Activated CD8-positive, alpha-beta memory T cell treated with anti-CD3 and anti-CD28 coated beads, Interleukin-2, amount 50 U/mL, for 1 hour (primary cell): Measurements from ENCODE around the gene DMTF1.

Experiments
- DNase-seq: peaks from one replicate; pipeline ENCODE4 v3.0.0-alpha.2; 2020; ENCODE audit errors: extremely low read depth

Gene DMTF1

DNA sequence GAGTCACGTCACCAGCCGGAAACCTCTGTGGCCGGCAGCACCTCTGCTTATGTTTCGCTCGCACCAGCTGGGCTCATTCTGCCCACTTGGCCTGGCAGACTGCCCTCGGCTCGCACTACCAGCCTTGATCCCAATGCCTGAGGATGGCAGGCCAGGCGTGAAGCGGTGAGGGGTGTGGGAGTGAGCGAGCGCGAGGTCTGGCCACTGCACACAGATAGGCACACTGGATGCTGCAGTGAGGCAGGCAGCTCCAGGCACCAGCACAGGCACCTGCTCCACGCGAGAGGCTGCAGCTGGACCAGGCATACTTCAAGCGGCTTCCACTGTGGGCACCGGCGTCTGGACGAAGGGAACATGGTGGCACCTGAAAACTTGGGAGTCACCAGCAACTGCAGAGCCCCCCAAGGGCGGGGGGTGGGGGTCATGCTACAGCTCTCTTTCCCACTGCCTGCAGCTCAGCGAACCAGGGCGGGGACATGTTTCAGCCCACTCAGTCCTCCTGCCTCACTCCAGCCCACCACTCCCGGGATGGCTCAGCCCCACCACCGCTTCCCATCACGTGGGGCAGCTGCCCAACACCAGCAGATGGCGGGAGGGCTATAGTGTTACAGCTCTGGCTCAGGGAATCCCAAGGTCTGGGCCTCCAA, 5.4 kb upstream of the DMTF1 start:
- no peak for DNase-seq

DNA sequence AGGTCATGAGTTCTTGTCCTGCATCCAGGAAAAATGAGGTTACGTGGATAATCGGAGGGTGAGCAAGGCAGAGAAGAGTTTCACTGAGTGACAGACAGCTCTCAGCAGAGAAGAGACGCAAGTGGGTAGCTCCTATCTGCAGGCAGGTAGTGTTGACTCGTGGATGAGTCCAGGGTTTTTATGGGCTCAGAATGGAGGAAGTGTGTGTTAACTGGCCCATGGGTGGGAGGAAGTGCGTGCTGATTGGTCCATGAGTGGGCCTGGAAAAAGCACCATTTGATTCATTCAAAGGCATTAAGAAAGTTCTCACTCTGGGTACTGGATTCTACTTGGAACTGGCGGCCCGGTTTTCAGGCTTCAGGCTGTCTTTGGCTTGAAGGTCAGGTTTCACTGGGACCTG, 4.8 kb upstream of the DMTF1 start:
- DNase-seq = no peak

DNA sequence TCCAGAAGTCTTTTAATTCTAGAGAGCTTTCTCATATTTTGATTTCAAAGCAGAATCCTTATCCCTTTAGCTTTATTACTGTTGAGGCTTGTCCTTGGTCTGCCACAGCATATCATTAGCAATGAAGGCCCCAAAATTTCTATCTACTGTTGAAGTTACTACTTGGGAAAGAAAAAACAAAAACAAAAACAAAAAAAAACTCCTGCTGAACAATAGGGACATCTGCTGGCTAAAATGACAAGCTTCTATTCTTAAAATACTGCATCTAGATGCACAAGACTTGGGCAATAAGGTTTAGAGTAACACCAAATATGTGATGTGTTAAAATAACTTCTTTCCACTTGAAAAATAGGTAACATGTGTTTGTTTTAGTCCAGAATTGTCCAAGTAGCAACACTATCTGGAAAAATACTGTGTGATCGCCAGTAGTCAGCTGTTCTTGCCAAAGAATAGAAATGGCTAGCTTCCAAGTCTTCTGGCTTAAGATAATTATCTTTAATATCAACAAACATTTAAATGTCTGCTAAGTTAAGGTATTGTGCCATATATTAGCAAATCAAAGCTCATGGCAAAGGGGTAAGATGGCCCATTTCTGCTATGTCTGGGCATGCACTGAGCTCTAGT, 3.8 kb upstream of the DMTF1 start:
- no peak for DNase-seq

DNA sequence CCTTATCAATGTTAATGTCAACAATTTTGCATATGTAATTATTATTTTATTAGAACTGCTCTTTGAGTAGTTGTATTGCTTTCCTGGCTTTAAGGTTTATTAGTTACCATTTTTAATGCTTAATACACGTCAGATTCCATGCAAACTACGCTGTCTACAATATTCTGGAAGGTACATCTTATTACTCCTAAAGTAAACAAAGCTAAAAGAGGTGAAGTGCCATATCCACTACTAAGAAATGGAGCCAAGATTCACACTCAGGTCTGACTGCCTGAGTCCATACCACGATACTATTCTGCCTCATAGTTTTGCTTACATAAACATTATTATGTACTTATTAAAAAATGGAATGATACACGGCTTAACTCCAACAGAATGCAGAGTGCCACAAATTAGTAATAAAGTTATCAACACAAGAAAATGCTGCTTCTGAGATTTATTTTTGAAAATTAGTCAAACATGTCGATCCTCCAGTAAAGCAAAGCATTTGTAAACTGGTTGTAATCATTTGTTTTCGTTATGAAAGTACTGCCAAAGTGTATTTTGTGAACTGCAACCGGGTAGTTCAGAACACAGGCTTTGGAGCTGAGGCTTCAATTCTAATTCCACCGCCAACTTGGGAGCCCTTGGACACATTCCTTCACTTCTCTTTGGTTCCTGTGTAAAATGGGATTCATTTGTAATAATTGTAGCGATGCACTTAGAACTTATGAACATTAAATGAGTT, 1.1 kb upstream of the DMTF1 start:
- DNase-seq = no peak

DNA sequence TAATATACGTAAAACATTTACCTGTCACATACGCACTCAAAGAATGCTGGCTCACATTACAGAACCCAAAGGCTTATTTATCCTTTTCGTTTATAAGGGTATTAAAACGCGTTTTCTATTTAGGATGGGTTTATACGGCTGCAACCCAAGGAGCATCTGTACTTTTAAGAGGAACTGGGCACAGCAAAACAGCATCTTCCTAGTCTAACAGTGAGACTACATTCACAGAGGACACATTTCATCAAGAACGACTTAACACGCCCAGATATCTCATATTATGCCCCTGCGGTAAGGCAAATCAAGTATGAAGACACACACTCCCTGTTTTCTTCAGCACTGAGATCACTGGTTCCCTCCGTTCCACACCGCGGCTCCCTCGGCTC, 533 bp upstream of the DMTF1 start:
- no peak for DNase-seq

DNA sequence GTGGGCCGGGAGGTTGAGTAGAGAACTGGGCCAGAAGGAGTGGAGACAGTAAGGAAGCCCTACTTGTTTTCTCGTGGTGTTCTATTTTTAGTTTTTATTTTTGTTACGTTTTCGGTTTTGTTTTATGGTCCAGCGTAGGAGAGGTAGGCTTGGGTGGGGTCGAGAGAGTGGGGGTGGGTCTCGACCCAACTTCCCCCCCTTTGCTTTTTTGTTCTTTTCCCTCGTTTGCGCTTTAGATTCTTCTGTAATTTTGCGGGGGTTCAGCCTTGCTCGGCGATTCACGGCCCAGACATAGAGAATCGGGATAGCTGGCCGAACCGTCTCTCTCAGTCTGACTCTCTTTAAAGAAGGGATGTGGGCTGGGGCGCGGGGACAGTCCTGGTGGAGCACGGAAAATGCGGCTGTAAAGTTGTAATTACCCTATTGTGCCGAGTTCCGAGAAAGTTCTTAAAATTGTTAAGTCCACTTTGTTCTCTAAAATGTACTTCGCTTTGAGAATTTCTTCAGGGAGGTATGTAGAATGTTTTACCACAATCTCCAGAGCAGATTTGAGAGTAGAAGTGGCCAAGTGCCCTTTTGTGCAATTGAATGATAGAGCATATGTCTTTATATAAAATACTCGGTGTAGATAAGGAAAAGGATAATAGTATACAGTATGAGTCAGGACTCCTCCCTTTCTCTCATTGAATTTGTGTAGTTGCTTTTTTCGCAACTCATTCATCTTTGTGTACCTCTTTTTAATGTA, 816 bp downstream of the DMTF1 start:
- DNase-seq = peak; percentile 9

DNA sequence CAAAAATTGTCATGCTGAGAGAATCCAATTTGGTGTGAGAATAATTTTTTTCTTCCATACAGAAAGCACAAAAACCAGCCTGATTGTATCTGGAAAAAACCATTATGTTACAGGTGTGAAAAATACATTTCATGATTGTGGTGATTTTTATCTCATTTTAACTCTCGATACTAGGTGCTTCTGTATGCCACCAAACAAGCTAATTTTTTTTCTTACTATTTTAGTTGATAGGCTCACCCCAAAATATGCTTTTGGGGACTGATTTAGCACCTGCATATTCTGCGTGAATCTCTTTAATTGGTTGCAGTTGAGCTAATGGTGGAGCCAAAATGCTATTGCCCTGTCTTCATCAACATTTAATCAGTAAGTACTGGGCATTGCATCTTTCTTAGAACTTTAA, 1.9 kb downstream of the DMTF1 start:
- DNase-seq = no peak

DNA sequence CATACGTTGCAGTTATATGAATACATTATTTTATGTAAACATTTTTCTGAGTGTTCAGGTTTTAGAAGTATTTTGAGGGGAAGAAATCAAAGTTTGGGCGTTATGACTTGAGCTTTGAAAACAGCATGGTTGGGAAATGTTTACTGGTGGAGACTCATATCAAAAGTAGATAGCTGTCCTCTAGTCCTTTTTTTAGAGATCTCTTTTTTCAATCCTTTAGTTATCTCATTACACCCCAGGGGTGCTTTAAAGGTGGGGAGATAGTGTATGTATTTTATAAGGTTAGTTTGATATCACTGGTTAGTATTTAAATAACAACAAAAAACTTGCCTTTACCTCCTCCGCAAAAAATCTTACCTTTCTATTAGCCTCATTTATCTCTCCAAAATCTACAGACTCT, 2.3 kb downstream of the DMTF1 start:
- DNase-seq = no peak

DNA sequence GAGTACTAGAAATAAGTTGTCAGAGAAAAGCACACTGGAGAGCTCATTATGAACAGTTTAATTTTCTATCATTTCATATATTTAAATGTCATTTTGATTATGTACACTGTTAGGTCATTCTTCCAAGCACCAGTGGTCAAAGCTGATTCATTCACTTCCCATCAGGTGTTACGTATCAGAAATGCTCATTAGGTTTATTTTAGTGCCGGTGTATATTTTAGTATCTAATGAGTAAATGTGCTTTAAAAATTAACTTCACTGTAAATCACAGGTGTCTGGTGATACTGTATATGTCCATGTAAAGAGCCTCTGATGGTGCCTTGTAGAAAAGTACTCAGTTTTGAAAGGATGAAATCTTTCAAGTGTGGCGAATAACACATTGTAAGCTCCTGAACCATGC, 3.5 kb downstream of the DMTF1 start:
- no peak for DNase-seq

DNA sequence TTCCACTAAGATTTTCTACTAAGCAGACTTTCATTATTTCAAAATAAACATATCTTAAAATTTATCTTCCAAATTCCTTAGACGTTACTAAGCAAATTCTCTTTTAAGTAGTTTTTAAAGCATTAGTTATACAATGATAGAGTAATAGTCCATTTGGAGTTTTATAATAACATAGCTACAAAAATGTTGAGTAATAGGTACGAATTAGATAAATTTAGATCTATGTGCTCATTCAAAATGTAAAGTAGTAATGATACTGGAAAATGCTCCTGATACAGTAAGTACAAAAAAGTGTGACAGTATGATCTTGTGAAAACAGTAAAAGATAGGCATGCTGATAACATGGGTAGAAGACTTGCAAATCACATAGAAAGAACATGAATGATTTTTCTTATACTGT, 4.5 kb downstream of the DMTF1 start:
- no peak for DNase-seq

DNA sequence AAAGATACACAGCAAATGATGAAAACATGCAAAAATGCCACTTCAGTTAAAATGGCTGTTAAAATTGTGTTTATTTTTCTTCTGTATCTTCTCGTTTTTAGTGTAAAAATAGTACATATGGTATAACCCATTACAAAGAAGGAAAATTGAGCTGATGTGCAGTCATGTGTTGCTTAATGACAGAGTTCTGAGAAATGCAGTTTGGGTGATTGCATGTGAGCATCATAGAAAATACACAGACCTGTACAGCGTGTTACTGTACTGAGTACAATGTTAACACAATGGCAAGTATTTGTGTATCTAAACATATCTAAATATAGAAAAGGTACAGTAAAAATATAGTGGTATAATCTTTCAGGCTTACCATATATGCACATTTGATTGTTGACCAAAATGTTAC, 7.3 kb downstream of the DMTF1 start:
- no peak for DNase-seq

DNA sequence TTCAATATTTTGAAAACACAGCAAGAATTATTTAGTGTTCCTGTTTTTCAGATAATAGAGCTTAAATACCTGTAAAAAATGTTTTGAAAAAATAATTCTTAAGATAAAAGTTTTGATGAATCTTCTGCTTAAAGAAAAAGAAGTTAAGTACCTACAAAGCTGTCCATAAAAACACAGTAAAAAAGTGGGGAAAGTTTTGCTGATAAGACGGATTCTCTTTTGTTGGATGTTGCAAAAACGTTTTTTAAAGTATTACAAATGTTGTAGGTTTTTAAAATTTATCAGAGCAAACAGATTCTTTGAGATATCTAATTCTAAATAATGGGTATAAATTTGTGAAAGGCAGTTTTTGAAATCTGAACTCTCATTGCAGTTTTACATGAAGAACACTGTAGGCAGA, 12.2 kb downstream of the DMTF1 start:
- no peak for DNase-seq

DNA sequence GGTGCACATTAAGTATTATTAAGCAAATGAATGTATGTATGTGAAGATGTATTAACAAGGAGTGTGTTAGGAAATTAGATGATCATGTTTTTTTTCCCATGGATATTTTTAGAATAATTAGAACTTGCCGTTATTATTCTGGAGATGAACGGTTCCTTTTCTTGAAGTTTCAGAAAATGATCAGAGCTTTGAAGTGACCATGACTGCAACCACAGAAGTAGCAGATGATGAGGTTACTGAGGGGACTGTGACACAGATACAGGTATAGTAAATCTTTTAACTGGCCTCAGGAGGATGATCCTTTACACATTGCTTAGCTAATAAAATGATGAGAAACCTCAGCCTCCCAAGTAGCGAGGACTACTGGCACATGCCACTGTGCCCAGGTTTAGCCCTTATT, 18.6 kb downstream of the DMTF1 start:
- DNase-seq = no peak

DNA sequence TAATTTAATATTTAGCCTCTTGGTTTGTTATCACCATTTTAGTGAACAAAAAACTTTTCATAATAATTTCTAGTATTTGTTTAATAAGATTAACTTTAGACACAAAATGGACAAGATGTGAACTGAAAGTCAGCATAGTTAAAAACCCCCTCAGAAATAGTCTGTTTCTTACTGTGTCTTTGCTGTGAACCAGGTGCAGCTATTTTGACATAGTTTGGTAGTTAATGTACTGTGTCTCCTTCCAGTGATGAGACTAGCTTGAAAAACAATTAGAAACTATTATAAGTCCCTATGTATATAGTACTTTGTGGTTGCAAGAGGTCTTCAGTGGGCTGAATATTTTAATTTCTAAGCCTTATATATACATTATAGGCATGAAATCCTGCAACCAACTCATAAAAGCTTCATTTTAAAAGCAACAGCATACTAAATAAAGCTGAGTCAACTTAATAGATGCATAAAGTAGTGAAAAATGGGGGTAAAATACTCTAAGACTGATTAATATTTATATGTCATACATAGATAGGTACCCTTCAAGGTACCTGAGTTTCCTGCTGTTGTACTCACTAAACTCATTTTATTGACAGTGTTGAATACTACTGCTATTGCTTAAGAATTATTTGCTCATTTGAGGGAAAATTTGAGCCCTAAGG, 19.2 kb downstream of the DMTF1 start:
- DNase-seq = no peak

DNA sequence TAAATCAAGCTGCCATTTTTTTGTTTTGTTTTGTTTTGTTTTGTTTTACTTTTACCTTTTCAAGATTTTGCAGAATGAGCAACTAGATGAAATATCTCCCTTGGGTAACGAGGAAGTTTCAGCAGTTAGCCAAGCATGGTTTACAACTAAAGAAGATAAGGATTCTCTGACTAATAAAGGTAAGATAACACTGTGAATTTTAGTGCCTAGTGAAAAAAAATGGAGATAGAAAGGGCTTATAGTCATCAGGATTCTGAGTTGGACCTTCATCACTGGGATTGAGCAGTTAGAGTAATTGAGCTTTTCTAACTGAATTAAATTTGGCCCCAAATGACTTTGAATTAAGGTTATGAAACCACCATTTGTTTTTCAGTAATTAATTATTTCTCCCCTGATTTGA, 21.2 kb downstream of the DMTF1 start:
- DNase-seq = no peak

DNA sequence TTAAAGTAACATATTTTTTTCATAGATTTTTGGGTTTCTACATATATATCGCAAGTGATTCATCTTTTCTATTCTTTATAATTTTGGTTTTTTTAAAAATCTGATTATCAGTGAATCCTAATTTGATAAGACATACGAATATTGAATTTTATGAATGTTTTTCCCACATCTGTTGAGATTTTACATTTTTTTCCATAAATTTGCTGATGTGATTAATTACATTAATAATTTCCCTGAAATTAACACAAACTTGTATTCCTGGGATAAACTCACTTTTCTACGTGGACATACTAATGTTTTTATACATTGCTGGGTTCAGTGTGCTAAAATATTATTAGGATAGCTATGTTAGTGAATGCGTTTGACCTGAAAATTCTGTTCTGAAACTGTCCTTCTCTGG, 26.1 kb downstream of the DMTF1 start:
- no peak for DNase-seq

DNA sequence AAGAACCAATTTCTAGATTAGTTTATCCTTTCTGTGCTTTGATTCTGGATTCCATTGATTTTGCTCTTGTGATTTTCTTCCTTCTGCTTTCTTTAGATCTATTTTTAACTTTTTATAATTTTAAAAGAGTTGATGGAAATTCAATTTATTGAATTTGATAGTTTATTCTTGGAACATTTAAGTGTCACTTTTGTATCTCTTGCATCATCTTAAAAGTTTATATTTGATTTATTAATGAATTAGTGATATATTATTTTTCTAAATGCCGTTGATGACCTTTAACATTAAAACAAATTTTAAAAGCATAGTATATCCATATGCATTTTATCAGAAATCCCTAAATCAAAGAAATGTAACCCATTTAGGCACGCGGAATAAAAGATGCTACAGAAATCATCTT, 26.9 kb downstream of the DMTF1 start:
- no peak for DNase-seq

DNA sequence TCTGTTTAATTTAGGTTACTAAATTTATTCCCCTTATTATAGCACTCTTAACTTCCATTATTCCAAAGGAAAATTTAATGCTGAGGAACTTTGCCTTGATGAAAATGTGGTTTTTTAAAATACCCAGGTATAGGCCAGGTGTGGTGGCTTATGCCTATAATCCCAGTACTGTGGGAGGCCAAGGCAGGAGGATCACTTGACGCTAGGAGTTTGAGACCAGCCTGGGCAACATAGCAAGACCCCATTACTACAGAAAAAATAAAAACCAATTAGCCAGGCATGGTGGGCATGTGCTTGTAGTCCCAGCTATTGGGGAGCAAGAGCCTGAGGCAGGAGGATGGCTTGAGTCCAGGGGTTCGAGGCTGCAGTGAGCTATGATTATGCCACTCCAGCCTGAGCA, 34.9 kb downstream of the DMTF1 start:
- no peak for DNase-seq

DNA sequence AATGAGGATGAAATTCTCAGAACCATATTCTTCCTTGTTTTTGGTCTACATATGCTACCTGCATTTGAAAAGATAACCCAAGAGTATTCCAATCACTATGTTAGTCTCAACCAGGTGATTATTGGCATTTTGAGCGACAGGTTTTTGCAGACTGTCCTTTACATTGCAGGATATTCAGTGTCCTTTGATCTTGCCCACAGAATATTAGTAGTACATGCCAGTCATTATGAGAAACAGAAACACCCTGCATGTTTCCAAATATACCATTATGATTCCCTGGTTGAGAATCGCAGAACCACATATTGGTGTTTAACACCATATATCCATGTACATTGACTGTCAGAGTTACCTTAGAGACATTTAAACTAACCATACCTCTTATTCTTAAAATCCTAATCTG, 36.7 kb downstream of the DMTF1 start:
- DNase-seq = no peak

DNA sequence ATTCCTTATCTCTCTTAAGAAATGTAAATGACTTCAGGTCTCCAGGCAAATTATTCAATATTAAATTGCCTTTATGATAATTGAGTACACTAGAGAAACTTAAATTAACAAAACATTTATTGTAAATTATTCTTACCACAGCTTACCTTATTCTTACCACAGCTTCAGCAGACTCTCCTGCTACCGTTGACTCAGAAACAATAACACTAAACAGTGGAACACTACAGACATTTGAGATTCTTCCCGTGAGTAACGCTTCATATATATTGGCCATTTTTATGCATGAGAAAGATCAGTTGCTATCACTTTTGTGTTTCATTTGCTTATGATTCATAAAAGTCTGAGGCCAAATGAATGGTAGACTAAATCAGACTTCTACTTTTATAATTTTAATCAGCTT, 38.5 kb downstream of the DMTF1 start:
- no peak for DNase-seq

DNA sequence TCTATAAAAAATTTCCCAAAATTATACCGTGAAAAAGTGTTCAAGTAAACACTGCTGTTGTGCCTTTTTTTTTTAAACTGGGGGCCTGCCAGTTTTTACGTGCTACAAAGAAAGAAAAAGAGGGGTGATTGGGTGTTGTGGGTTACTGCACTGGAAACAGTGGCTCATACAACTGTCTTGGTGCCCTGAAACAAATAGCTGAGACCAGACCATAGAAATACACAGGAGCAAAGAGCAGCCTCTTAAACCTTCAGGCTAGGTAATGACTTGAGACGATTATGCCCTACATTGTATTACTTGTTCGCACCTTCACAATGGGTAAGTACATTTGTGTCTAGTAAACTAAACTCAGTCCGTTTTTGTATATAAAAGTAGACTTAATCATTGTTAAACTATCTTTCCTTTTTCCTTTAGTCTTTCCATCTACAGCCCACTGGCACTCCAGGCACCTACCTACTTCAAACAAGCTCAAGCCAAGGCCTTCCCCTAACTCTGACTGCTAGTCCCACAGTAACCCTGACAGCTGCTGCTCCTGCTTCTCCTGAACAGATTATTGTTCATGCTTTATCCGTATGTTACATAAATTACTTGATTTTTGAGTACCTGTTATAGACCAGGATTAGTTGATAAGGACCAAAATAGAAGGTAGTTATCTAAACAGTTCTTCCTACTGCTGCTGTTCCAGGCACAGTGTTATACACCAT, 40.7 kb downstream of the DMTF1 start:
- DNase-seq = no peak

DNA sequence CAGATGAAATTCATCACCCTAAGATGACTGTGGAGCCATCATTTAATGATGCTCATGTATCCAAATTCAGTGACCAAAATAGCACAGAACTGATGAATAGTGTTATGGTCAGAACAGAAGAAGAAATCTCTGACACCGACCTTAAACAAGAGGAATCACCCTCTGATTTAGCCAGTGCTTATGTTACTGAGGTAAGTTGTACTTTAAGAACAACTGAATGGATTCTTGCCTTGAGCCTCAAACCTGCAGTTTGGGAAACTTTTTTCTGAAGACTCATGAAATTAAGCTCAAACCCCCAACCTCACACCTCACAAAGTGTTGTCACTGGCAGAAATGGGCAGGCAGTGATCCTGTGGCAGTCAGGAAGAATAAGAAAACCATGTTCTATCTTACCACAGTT, 41.7 kb downstream of the DMTF1 start:
- no peak for DNase-seq
